ENCODE measurements around the gene RAVER2.
A peak's percentile ranks its signal among the peaks of the same experiment; 100 is the strongest.
"Not testable (repeated sequence)": the region's sequence is repeated elsewhere in the genome, so short reads cannot be mapped to it uniquely, and the experiment has no call there.

Gene RAVER2

GRCh38 chr1:64750092-64750491 is 5.2 kb downstream of the RAVER2 start:
- FAIRE-seq, result peak; percentile 82

- FAIRE-seq, result no peak
Measured at GRCh38 chr1:64750875-64751274, 6.0 kb downstream of the RAVER2 start.

- FAIRE-seq, result no peak
Measured at GRCh38 chr1:64754173-64754572, 9.3 kb downstream of the RAVER2 start.

GRCh38 chr1:64755361-64755760 is 10.5 kb downstream of the RAVER2 start:
- FAIRE-seq, result no peak

- no peak for FAIRE-seq
Measured at GRCh38 chr1:64756770-64757169, 11.9 kb downstream of the RAVER2 start.

GRCh38 chr1:64757213-64757612 is 12.3 kb downstream of the RAVER2 start:
- FAIRE-seq, result no peak

- no peak for FAIRE-seq
Measured at GRCh38 chr1:64758233-64758632, 13.4 kb downstream of the RAVER2 start.

GRCh38 chr1:64759968-64760367 is 15.1 kb downstream of the RAVER2 start:
- no peak for FAIRE-seq

- FAIRE-seq, result no peak
Measured at GRCh38 chr1:64765012-64765411, 20.1 kb downstream of the RAVER2 start.

GRCh38 chr1:64765826-64766225 is 21.0 kb downstream of the RAVER2 start:
- FAIRE-seq, result no peak

- no peak for FAIRE-seq
Measured at GRCh38 chr1:64766429-64766828, 21.6 kb downstream of the RAVER2 start.

GRCh38 chr1:64769482-64769881 is 24.6 kb downstream of the RAVER2 start:
- FAIRE-seq, result no peak

GRCh38 chr1:64769971-64770370 is 25.1 kb downstream of the RAVER2 start:
- FAIRE-seq, result no peak

- FAIRE-seq, result not testable (repeated sequence)
Measured at GRCh38 chr1:64773306-64773705, 28.4 kb downstream of the RAVER2 start.

GRCh38 chr1:64775113-64775512 is 30.2 kb downstream of the RAVER2 start:
- FAIRE-seq, result no peak

GRCh38 chr1:64782044-64782443 is 37.2 kb downstream of the RAVER2 start:
- not testable (repeated sequence) for FAIRE-seq

GRCh38 chr1:64782848-64783247 is 38.0 kb downstream of the RAVER2 start:
- not testable (repeated sequence) for FAIRE-seq

GRCh38 chr1:64790832-64791487 is 46.1 kb downstream of the RAVER2 start:
- no peak for FAIRE-seq

- no peak for FAIRE-seq
Measured at GRCh38 chr1:64798872-64799271, 54.0 kb downstream of the RAVER2 start.

- no peak for FAIRE-seq
Measured at GRCh38 chr1:64801851-64802523, 57.1 kb downstream of the RAVER2 start.

- no peak for FAIRE-seq
Measured at GRCh38 chr1:64809309-64809708, 64.4 kb downstream of the RAVER2 start.

- FAIRE-seq, result no peak
Measured at GRCh38 chr1:64810001-64810400, 65.1 kb downstream of the RAVER2 start.

GRCh38 chr1:64811131-64811530 is 66.3 kb downstream of the RAVER2 start:
- no peak for FAIRE-seq

GRCh38 chr1:64814427-64814826 is 69.6 kb downstream of the RAVER2 start:
- peak; percentile 90 for FAIRE-seq

GRCh38 chr1:64817364-64817763 is 72.5 kb downstream of the RAVER2 start:
- FAIRE-seq, result not testable (repeated sequence)
